A549 (cell line): ENCODE data around the gene SERINC4. TPM values are rescaled to one million over a fixed set of nuclear protein-coding genes. Genes with fewer than 3 reads are reported as not detected.

Source experiments
- ATAC-seq, 2 experiments: fragments of 200-7000 bp in 1 of 2; fragments of >200 bp in 1 of 2; cut with Nextera tagmentation in 1 of 2; cut with Tn5 transposase in 1 of 2; 3 replicates each; pipeline versions ENCODE4 v1.8.0 to v1.9.1; 2018 to 2020; ENCODE audit warnings: mild to moderate bottlenecking in 1 of 2, moderate library complexity in 1 of 2
- CTCF ChIA-PET: fragments of 300-600 bp; sonication (Branson Sonifier 250); formaldehyde crosslinking; extraction: SDS; loops from one replicate; lab custom pipeline; 2021; ENCODE audit warnings: antibody characterized with exemption, inconsistent platforms; lab: Yijun Ruan, JAX
- POLR2A ChIA-PET: fragments of 350-600 bp; formaldehyde crosslinking; extraction: SDS; loops from one replicate; lab custom pipeline; 2021; ENCODE audit warnings: antibody characterized with exemption, inconsistent platforms; lab: Yijun Ruan, JAX
- DNase-seq, 2 experiments: peaks; one replicate each; pipeline versions ENCODE4 v3.0.0 to v3.0.0-alpha.2; 2011 to 2016; ENCODE audit warnings: low read depth in 1 of 2, low spot score in 1 of 2
- FAIRE-seq: peaks from 2 replicates; lab custom pipeline; 2011; peaks lifted over from hg19 to GRCh38; lab: Jason Lieb, UNC
- H3K27ac ChIP-seq, 2 experiments: fragments of >200 bp; sonication (Bioruptor Twin); formaldehyde crosslinking; 3 replicates each; pipeline ENCODE4 v1.5.1; 2016 to 2017
- H3K4me1 ChIP-seq: fragments of >200 bp; sonication (Bioruptor Twin); formaldehyde crosslinking; 3 replicates; pipeline ENCODE4 v1.6.1; 2016
- H3K4me2 ChIP-seq: fragments of >200 bp; sonication (Bioruptor Twin); formaldehyde crosslinking; 3 replicates; pipeline ENCODE4 v1.6.1; 2016
- H3K4me3 ChIP-seq: fragments of >200 bp; sonication (Bioruptor Twin); formaldehyde crosslinking; 3 replicates; pipeline ENCODE4 v1.5.1; 2016
- H3K9me3 ChIP-seq: fragments of >200 bp; sonication (Bioruptor Twin); formaldehyde crosslinking; 3 replicates; pipeline ENCODE4 v1.6.1; 2016
- BCL3 ChIP-seq: fragments of >200 bp; sonication (Bioruptor Twin); formaldehyde crosslinking; IDR thresholded peaks from 3 replicates; pipeline ENCODE4 v1.6.1; 2016
- BHLHE40 ChIP-seq: IDR thresholded peaks from 2 replicates; pipeline ENCODE4 v1.6.1; 2012; ENCODE audit warnings: low read depth, low read length, inconsistent platforms
- CBX2 ChIP-seq: fragments of 200-600 bp; sonication (generic); IDR thresholded peaks from 2 replicates; pipeline ENCODE4 v1.6.1; 2016; ENCODE audit warnings: low read depth, mild to moderate bottlenecking, borderline replicate concordance
- CBX8 ChIP-seq: fragments of 200-600 bp; sonication (generic); IDR thresholded peaks from 2 replicates; pipeline ENCODE4 v1.6.1; 2016
- CHD2 ChIP-seq: fragments of 150-350 bp; IDR thresholded peaks from 2 replicates; pipeline ENCODE4 v1.6.1; 2014; ENCODE audit warnings: low read length; ENCODE audit not compliant: partially characterized antibody
- EHF ChIP-seq: fragments of 250-450 bp; sonication (Bioruptor Pico); IDR thresholded peaks from 2 replicates; pipeline ENCODE4 v1.5.0; 2020; ENCODE audit warnings: mild to moderate bottlenecking
- EP300 ChIP-seq, 2 experiments: fragments of >200 bp; sonication (Bioruptor Twin); formaldehyde crosslinking; IDR thresholded peaks; 2 replicates in 1 of 2; 3 replicates in 1 of 2; pipeline ENCODE4 v1.6.1; 2016 to 2017
- ESRRA ChIP-seq: fragments of 150-350 bp; IDR thresholded peaks from 2 replicates; pipeline ENCODE4 v1.6.1; 2014; ENCODE audit warnings: mild to moderate bottlenecking, low read length, borderline replicate concordance
- HOXB5 ChIP-seq: fragments of 250-450 bp; sonication (Bioruptor Pico); IDR thresholded peaks from 2 replicates; pipeline ENCODE4 v1.5.0; 2020; ENCODE audit warnings: mild to moderate bottlenecking, moderate library complexity
- JUN ChIP-seq, 2 experiments: fragments of >200 bp; sonication (Bioruptor Twin); formaldehyde crosslinking; IDR thresholded peaks; 2 replicates in 1 of 2; 3 replicates in 1 of 2; pipeline ENCODE4 v1.6.1; 2016 to 2017
- MAX ChIP-seq: IDR thresholded peaks from 2 replicates; pipeline ENCODE4 v1.6.1; 2012
- MAZ ChIP-seq: fragments of 150-350 bp; IDR thresholded peaks from 2 replicates; pipeline ENCODE4 v1.6.1; 2014; ENCODE audit warnings: antibody characterized with exemption, low read depth, low read length, borderline replicate concordance
- MYC ChIP-seq: IDR thresholded peaks from 2 replicates; pipeline ENCODE4 v1.6.1; 2012; ENCODE audit warnings: mild to moderate bottlenecking, inconsistent platforms, low read length, improper control_type of control experiment, borderline replicate concordance
- NFE2L2 ChIP-seq: fragments of 150-350 bp; conservative IDR thresholded peaks from 2 replicates; pipeline ENCODE4 v1.6.1; 2014; ENCODE audit warnings: low read length
- NPAS2 ChIP-seq: fragments of 250-450 bp; sonication (Bioruptor Pico); IDR thresholded peaks from 2 replicates; pipeline ENCODE4 v1.8.0; 2022; ENCODE audit warnings: mild to moderate bottlenecking, moderate library complexity, borderline replicate concordance
- RARB ChIP-seq: fragments of 250-450 bp; sonication (Bioruptor Pico); IDR thresholded peaks from 2 replicates; pipeline ENCODE4 v1.8.0; 2021; ENCODE audit warnings: mild to moderate bottlenecking, moderate library complexity
- RNF2 ChIP-seq: fragments of 200-600 bp; sonication (generic); IDR thresholded peaks from 2 replicates; pipeline ENCODE4 v1.6.1; 2016; ENCODE audit warnings: low read depth, mild to moderate bottlenecking, antibody characterized with exemption, moderate library complexity, borderline replicate concordance
- USF2 ChIP-seq: fragments of 450-650 bp; IDR thresholded peaks from 2 replicates; pipeline ENCODE4 v1.6.1; 2014; ENCODE audit warnings: antibody characterized with exemption
- ZFP36 ChIP-seq: fragments of 450-650 bp; IDR thresholded peaks from 2 replicates; pipeline ENCODE4 v1.6.1; 2014; ENCODE audit warnings: borderline replicate concordance; ENCODE audit not compliant: partially characterized antibody
- WGBS: methylation state at CpG from one replicate; pipeline ENCODE4 v1.1.6; 2017; ENCODE audit errors: missing lambda C conversion rate; 5-methylcytosine and 5-hydroxymethylcytosine counted together
- polyA plus RNA-seq, 4 experiments: library from polyadenylated mRNA; depleted of rRNA in 3 of 4; stranded (reverse); fragments of >200 nt; fragmentation: RNase III in 1 of 4; extraction: RNeasy Plus Mini Kit Qiagen cat#74134 plus additional on column Dnase treatment in 1 of 4; gene quantifications; 2 replicates in 3 of 4; 3 replicates in 1 of 4; pipeline ENCODE4 v1.2.3, GENCODE V29; 2011 to 2017

SERINC4 gene
- polyA plus RNA-seq, 2 of the 4 experiments (the other 2 are of a cell fraction) = 0.04 to 0.05 TPM

- TF ChIP-seq USF2 (no peak), MAX (peak; percentile 91), BHLHE40 (no peak)
Observed at GRCh38 chr15:43777267-43777914, 22.6 kb downstream of the SERINC4 start (continued).

GRCh38 chr15:43776718-43777266 is 23.2 kb downstream of the SERINC4 start, which contains the start of gene ELL3:
Gene ELL3, minus strand, starts transcription at chr15:43776966. Its CDS starts 65 bp downstream, at chr15:43776901.
- Histone ChIP-seq H3K4me3 (peak within 1 kb of the TSS; percentile 60), H3K9me3 (no peaks in the 10 kb centered on the region), H3K4me2 (peak within 1 kb of the TSS; percentile 84), H3K27ac (peak within 1 kb of the TSS; percentile 77 to 91), H3K4me1 (0 out of 3 replicates have a peak, but pooled peaks cover 8% of the 10 kb centered on the region)
- peak; percentile 83 to 88 for ATAC-seq
- no peak for FAIRE-seq
- POLR2A ChIA-PET = interaction anchor here (0.6 to 1.4 kb wide), 4 partner anchors 15 to 520 kb away, joined by 3 to 7 read pairs (median 4); partner anchors contain the start of genes HYPK, MFAP1 and SERINC4
- DNase-seq = peak; percentile 37 to 69
- TF ChIP-seq JUN (IDR thresholded peaks at IDR 0.05) = no peak; a peak in 1 of 5 replicates
- no peak for TF ChIP-seq ZFP36
- no peak for TF ChIP-seq USF2
- no peak for TF ChIP-seq CHD2
- TF ChIP-seq RNF2 = no peak
- TF ChIP-seq BHLHE40 = no peak
- TF ChIP-seq RARB = no peak
- TF ChIP-seq EHF = no peak
- TF ChIP-seq MYC = no peak
- TF ChIP-seq ESRRA = no peak
- no peak for TF ChIP-seq CBX2
- TF ChIP-seq NPAS2 (CRISPR knock-in tag) = no peak
- no peak for TF ChIP-seq HOXB5
- TF ChIP-seq, all 56 proteins: peak for 0
- WGBS = 0% methylated on average over 2 of the region's 41 CpGs
- CTCF ChIA-PET = interaction anchor here (0.8 to 6.9 kb wide), 8 partner anchors 9 to 31 kb away, joined by 3 to 47 read pairs (median 5); partner anchors contain the start of gene SERF2

- TF ChIP-seq CBX8 (no peak), NFE2L2 (no peak), EP300 (IDR thresholded peaks at IDR 0.05) (no peak), MAZ (no peak), BCL3 (no peak)
- ChIA-PET POLR2A (interaction anchor here (1.1 to 1.4 kb wide), 2 partner anchors 15 to 48 kb away, joined by 3 to 7 read pairs; partner anchors contain the start of gene MFAP1), CTCF (interaction anchor here (0.8 to 6.9 kb wide), 8 partner anchors 10 to 31 kb away, joined by 3 to 47 read pairs (median 5); partner anchors contain the start of gene SERF2)
- peak overlapping the region; percentile 60 for H3K4me3 ChIP-seq
- ATAC-seq (peak; percentile 3 to 9; a peak in 5 of 6 replicates), DNase-seq (no peak), FAIRE-seq (no peak)
- peak overlapping the region; percentile 84 for H3K4me2 ChIP-seq
- 84% methylated on average over 25 of the region's 35 CpGs for WGBS
- H3K9me3 ChIP-seq = no peaks in the 10 kb centered on the region
- peak overlapping the region; percentile 77 to 91; a peak in 5 of 6 replicates for H3K27ac ChIP-seq
- H3K4me1 ChIP-seq = 0 out of 3 replicates have a peak, but pooled peaks cover 8% of the 10 kb centered on the region
Observed at GRCh38 chr15:43776101-43776717, 23.8 kb downstream of the SERINC4 start.
